Measurements from ENCODE around the gene PPTC7.

DNA sequence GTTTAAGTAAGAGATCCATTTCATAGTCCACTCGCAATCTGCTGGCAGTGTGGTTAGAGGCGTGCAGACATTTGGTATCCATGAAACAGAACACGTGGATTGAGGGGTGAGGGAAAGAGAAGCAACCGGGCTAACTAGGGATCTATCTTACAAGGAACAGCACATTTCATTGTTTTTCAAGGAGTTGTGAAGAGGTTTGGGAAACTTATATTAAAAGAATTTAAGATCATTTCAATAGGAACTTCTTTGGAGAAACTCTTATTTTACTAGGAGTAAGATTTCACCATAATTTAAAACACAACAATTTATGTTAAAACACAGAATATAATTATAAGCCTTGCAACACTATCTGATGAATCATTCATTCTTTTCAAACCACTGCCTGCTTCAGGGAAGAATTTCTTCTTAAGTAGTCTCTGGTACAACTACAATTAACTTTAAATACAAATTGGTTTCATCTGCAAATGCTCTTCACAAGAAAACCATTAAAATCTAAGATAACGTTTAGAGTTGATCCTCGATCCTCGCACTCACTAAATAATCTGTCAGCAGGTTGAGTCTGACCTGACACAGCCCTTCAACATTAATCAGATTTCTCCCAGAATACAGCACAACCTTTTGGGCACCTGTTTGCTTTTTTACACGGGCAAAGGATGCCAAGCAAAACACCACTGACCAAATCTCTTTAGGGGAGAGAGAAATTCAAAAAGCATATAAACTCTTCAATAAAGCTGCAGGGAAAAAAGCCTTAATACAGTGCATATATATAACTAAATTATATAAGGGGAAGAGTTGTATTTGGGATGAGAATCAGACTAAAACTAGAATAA is 27.3 kb downstream of the PPTC7 start:
- TF ChIP-seq, protein P1, sequence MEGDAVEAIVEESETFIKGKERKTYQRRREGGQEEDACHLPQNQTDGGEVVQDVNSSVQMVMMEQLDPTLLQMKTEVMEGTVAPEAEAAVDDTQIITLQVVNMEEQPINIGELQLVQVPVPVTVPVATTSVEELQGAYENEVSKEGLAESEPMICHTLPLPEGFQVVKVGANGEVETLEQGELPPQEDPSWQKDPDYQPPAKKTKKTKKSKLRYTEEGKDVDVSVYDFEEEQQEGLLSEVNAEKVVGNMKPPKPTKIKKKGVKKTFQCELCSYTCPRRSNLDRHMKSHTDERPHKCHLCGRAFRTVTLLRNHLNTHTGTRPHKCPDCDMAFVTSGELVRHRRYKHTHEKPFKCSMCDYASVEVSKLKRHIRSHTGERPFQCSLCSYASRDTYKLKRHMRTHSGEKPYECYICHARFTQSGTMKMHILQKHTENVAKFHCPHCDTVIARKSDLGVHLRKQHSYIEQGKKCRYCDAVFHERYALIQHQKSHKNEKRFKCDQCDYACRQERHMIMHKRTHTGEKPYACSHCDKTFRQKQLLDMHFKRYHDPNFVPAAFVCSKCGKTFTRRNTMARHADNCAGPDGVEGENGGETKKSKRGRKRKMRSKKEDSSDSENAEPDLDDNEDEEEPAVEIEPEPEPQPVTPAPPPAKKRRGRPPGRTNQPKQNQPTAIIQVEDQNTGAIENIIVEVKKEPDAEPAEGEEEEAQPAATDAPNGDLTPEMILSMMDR (IDR thresholded peaks at IDR 0.05; ENCODE audit: poor library complexity, severe bottlenecking): no peak
- TF ChIP-seq, protein P2, sequence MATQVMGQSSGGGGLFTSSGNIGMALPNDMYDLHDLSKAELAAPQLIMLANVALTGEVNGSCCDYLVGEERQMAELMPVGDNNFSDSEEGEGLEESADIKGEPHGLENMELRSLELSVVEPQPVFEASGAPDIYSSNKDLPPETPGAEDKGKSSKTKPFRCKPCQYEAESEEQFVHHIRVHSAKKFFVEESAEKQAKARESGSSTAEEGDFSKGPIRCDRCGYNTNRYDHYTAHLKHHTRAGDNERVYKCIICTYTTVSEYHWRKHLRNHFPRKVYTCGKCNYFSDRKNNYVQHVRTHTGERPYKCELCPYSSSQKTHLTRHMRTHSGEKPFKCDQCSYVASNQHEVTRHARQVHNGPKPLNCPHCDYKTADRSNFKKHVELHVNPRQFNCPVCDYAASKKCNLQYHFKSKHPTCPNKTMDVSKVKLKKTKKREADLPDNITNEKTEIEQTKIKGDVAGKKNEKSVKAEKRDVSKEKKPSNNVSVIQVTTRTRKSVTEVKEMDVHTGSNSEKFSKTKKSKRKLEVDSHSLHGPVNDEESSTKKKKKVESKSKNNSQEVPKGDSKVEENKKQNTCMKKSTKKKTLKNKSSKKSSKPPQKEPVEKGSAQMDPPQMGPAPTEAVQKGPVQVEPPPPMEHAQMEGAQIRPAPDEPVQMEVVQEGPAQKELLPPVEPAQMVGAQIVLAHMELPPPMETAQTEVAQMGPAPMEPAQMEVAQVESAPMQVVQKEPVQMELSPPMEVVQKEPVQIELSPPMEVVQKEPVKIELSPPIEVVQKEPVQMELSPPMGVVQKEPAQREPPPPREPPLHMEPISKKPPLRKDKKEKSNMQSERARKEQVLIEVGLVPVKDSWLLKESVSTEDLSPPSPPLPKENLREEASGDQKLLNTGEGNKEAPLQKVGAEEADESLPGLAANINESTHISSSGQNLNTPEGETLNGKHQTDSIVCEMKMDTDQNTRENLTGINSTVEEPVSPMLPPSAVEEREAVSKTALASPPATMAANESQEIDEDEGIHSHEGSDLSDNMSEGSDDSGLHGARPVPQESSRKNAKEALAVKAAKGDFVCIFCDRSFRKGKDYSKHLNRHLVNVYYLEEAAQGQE (IDR thresholded peaks at IDR 0.05; ENCODE audit: borderline replicate concordance): no peak
- no peak for TF ChIP-seq EP300 (conservative IDR thresholded peaks at IDR 0.05; ENCODE audit: poor library complexity, severe bottlenecking)
- no peak for TF ChIP-seq RAD21 (conservative IDR thresholded peaks at IDR 0.05)
- no peak for TF ChIP-seq EZH2 (IDR thresholded peaks at IDR 0.05; ENCODE audit: borderline replicate concordance, insufficient read depth, low read length, poor library complexity, severe bottlenecking)
- TF ChIP-seq TAF1 (IDR thresholded peaks at IDR 0.05; ENCODE audit: low read depth): no peak
- no peak for TF ChIP-seq POLR2AphosphoS5 (IDR thresholded peaks at IDR 0.05)
- no peak for TF ChIP-seq SMC3 (conservative IDR thresholded peaks at IDR 0.05; ENCODE audit: poor library complexity)
- TF ChIP-seq MXI1 (conservative IDR thresholded peaks at IDR 0.05; ENCODE audit: poor library complexity, severe bottlenecking): no peak
